Endothelial cell of umbilical vein (primary cell): ENCODE data around the gene RAB40AL. TPM values are rescaled to one million over a fixed set of nuclear protein-coding genes. Genes with fewer than 3 reads are reported as not detected.

Source experiments
- BruUV-seq: library from RNA; stranded (reverse); fragments of 400-500 nt; replicated peaks from 2 replicates; lab custom pipeline; 2021; lab: Mats Ljungman, UMichigan
- CTCF ChIA-PET: fragments of 300-600, 350-600 bp; sonication (Branson Sonifier 250); formaldehyde crosslinking; loops from one replicate; lab custom pipeline; 2021; ENCODE audit warnings: antibody characterized with exemption, inconsistent platforms; lab: Charles Lee
- POLR2A ChIA-PET: fragments of 300-600, 350-600 bp; sonication (Branson Sonifier 250); formaldehyde crosslinking; loops from one replicate; lab custom pipeline; 2021; ENCODE audit warnings: antibody characterized with exemption, inconsistent platforms; lab: Charles Lee
- DNase-seq: peaks from one replicate; pipeline ENCODE4 v3.0.0-alpha.2; 2011; ENCODE audit warnings: low read depth, low spot score
- FAIRE-seq: peaks from 2 replicates; lab custom pipeline; 2011; peaks lifted over from hg19 to GRCh38; lab: Jason Lieb, UNC
- H2AFZ ChIP-seq: 2 replicates; pipeline ENCODE4 v1.6.0; 2012; ENCODE audit warnings: low read depth, low read length, control low read depth, inconsistent platforms
- H3K27ac ChIP-seq: 2 replicates; pipeline ENCODE4 v1.5.1; 2011; ENCODE audit warnings: low read depth, mild to moderate bottlenecking, control low read depth, low read length, moderate library complexity; ENCODE audit not compliant: insufficient read depth
- H3K27me3 ChIP-seq, 2 experiments: 2 replicates each; pipeline versions ENCODE4 v1.6.0 to v1.6.1; 2011; ENCODE audit warnings: low read length in 2 of 2, mixed read lengths in 1 of 2; ENCODE audit not compliant: control insufficient read depth in 2 of 2, insufficient read depth in 2 of 2
- H3K36me3 ChIP-seq, 2 experiments: 2 replicates in 1 of 2; 3 replicates in 1 of 2; pipeline ENCODE4 v1.5.1; 2011; ENCODE audit warnings: low read length in 2 of 2, mild to moderate bottlenecking in 1 of 2, moderate library complexity in 1 of 2; ENCODE audit not compliant: control insufficient read depth in 2 of 2, insufficient read depth in 2 of 2; ENCODE audit errors: extremely low read depth in 1 of 2
- H3K4me1 ChIP-seq: 3 replicates; pipeline ENCODE4 v1.5.1; 2011; ENCODE audit warnings: mild to moderate bottlenecking, low read length; ENCODE audit not compliant: control insufficient read depth, insufficient read depth; ENCODE audit errors: extremely low read depth
- H3K4me2 ChIP-seq: 2 replicates; pipeline ENCODE4 v1.6.1; 2011; ENCODE audit warnings: low read length, control low read depth, mixed read lengths; ENCODE audit not compliant: insufficient read depth
- H3K4me3 ChIP-seq, 3 experiments: fragments of 200-600 bp in 1 of 3; sonication (generic), shearing (Covaris generic) in 1 of 3; replicated peaks in 1 of 3; 2 replicates each; pipeline ENCODE4 v1.5.1; 2011 to 2016; ENCODE audit warnings: control low read depth in 3 of 3, low read length in 3 of 3, mild to moderate bottlenecking in 2 of 3, inconsistent platforms in 1 of 3, low read depth in 1 of 3, moderate library complexity in 1 of 3; ENCODE audit not compliant: insufficient read depth in 1 of 3
- H3K79me2 ChIP-seq: 2 replicates; pipeline ENCODE4 v1.6.0; 2012; ENCODE audit warnings: low read length, inconsistent platforms; ENCODE audit not compliant: control insufficient read depth, insufficient read depth
- H3K9ac ChIP-seq: replicated peaks from 2 replicates; pipeline ENCODE3; 2011; ENCODE audit warnings: low read length, control low read depth; ENCODE audit not compliant: insufficient read depth; ENCODE audit errors: extremely low read depth
- H3K9me1 ChIP-seq: replicated peaks from 3 replicates; pipeline ENCODE4 v1.6.0; 2011; ENCODE audit warnings: mild to moderate bottlenecking, low read length; ENCODE audit not compliant: control insufficient read depth, insufficient read depth; ENCODE audit errors: extremely low read depth
- H3K9me3 ChIP-seq: replicated peaks from 2 replicates; pipeline ENCODE4 v1.5.1; 2012; ENCODE audit warnings: low read length, inconsistent platforms; ENCODE audit not compliant: control insufficient read depth, insufficient read depth
- H4K20me1 ChIP-seq: replicated peaks from 2 replicates; pipeline ENCODE3; 2011; ENCODE audit warnings: mild to moderate bottlenecking, low read length; ENCODE audit not compliant: control insufficient read depth, insufficient read depth; ENCODE audit errors: extremely low read depth
- CTCF ChIP-seq, 2 donors: IDR thresholded peaks; 1 replicate in 1 of 2; 2 replicates in 1 of 2; pipeline ENCODE4 v1.5.1; 2011; ENCODE audit warnings: low read length in 2 of 2, mild to moderate bottlenecking in 2 of 2, moderate library complexity in 2 of 2, control low read depth in 1 of 2, inconsistent platforms in 1 of 2, low read depth in 1 of 2; ENCODE audit not compliant: insufficient read depth in 1 of 2; ENCODE audit errors: extremely low read depth in 1 of 2
- EZH2 ChIP-seq: IDR thresholded peaks from 2 replicates; pipeline ENCODE4 v1.6.1; 2012; ENCODE audit warnings: borderline replicate concordance, low read depth, mild to moderate bottlenecking, moderate library complexity, low read length, inconsistent platforms; ENCODE audit not compliant: severe bottlenecking
- FOS ChIP-seq: IDR thresholded peaks from 2 replicates; pipeline ENCODE4 v1.6.1; 2011; ENCODE audit warnings: mild to moderate bottlenecking, low read length, moderate library complexity, borderline replicate concordance; ENCODE audit not compliant: insufficient read depth
- GATA2 ChIP-seq: IDR thresholded peaks from 2 replicates; pipeline ENCODE4 v1.7.0; 2011; ENCODE audit warnings: low read depth, mild to moderate bottlenecking, moderate library complexity, mixed read lengths, low read length; ENCODE audit not compliant: insufficient read length, insufficient read depth
- JUN ChIP-seq: IDR thresholded peaks from 2 replicates; pipeline ENCODE4 v1.6.1; 2011; ENCODE audit warnings: borderline replicate concordance, low read depth; ENCODE audit not compliant: insufficient read length, insufficient read depth
- MAX ChIP-seq: IDR thresholded peaks from 2 replicates; pipeline ENCODE4 v1.6.1; 2011; ENCODE audit not compliant: insufficient read depth, insufficient read length
- MYC ChIP-seq: IDR thresholded peaks from one replicate; pipeline ENCODE4 v1.6.1; 2011; ENCODE audit warnings: mild to moderate bottlenecking, low read depth, low read length
- POLR2A ChIP-seq: IDR thresholded peaks from 2 replicates; pipeline ENCODE4 v1.6.1; 2012; ENCODE audit warnings: low read depth, mild to moderate bottlenecking, control low read depth, low read length
- POLR2AphosphoS5 ChIP-seq: IDR thresholded peaks from 2 replicates; pipeline ENCODE4 v1.6.1; 2012; ENCODE audit warnings: low read depth, mild to moderate bottlenecking, control low read depth, low read length, moderate library complexity; ENCODE audit not compliant: insufficient read depth
- dilution Hi-C: fragments of 300-500 bp; cut with MboI; formaldehyde crosslinking; loops from one replicate; pipeline ENCODE4 v1.15.0; 2019; ENCODE audit warnings: low sequenced_read_pairs; ENCODE audit not compliant: extremely low pct_ligation_motif_present
- intact Hi-C: fragments of 100-400 bp; cut with micrococcal nuclease; formaldehyde crosslinking; loops from one replicate; pipeline ENCODE4 v1.10.0; 2022
- polyA plus RNA-seq, 4 experiments: library from polyadenylated mRNA; depleted of rRNA in 3 of 4; stranded (reverse) in 3 of 4; unstranded in 1 of 4; fragments of >200 nt; gene quantifications; 2 replicates each; pipeline versions ENCODE4 v1.2.1 to v1.2.3, GENCODE V29; 2011 to 2012; ENCODE audit warnings: missing spikeins in 1 of 4
- total RNA-seq: library from RNA; stranded (reverse); gene quantifications from 2 replicates; pipeline ENCODE4 v1.2.3, GENCODE V29; 2021

The RAB40AL gene
- total and polyA plus RNA-seq, 2 donors (not counting 3 experiments of a cell fraction or from before 2014, with no cell fraction given), result 0.68 to 1.4 TPM

- CTCF ChIA-PET, result interaction anchor here (1.2 kb wide), 1 partner anchor 26 kb away, joined by 4 read pairs; no protein-coding TSS in a partner anchor
- H3K4me1 ChIP-seq, result no peaks in the 10 kb centered on the region
- no TSS peak for BruUV-seq
- no peak overlapping the region for H3K9ac ChIP-seq
- H3K4me3 ChIP-seq, result no peak overlapping the region
- H3K9me1 ChIP-seq, result no peaks in the 10 kb centered on the region
- POLR2A ChIA-PET, result no interaction called here
- H4K20me1 ChIP-seq, result no peaks in the 10 kb centered on the region
- no peaks in the 10 kb centered on the region for H3K27me3 ChIP-seq
- no peaks in the 10 kb centered on the region for H3K36me3 ChIP-seq
- no peak for DNase-seq
- H3K4me2 ChIP-seq, result no peak overlapping the region
- H3K9me3 ChIP-seq, result no peaks in the 10 kb centered on the region
- no peak for FAIRE-seq
- TF ChIP-seq JUN (no peak), POLR2AphosphoS5 (no peak), FOS (no peak), GATA2 (no peak), CTCF (IDR thresholded peaks at IDR 0.05; ENCODE audit: extremely low read depth in 1 of 2, insufficient read depth in 1 of 2, low read depth in 1 of 2, low read length in 2 of 2) (no peak), MYC (no peak), MAX (no peak), POLR2A (no peak), EZH2 (no peak)
- intact Hi-C loops (no loop called here), dilution Hi-C loops (no loop called here)
- H3K27ac ChIP-seq, result no peak overlapping the region
- no peaks in the 10 kb centered on the region for H3K79me2 ChIP-seq
- no peak overlapping the region for H2AFZ ChIP-seq
Measured at GRCh38 chrX:102976793-102977495, 39.9 kb downstream of the RAB40AL start.
